HFFc6 (cell line): Measurements from ENCODE around the gene IMP3. TPM values are rescaled to one million over a fixed set of nuclear protein-coding genes. Genes with fewer than 3 reads are reported as not detected.
A peak's percentile ranks its signal among the peaks of the same experiment; 100 is the strongest.
"Not testable (repeated sequence)": the region's sequence is repeated elsewhere in the genome, so short reads cannot be mapped to it uniquely, and the experiment has no call there.

Experiments used
- DNase-seq: peaks from one replicate; pipeline ENCODE4 v3.0.0-alpha.2; 2018
- H3K27ac Mint-ChIP-seq: 2 replicates; pipeline ENCODE4 v1.8.0; 2020; ENCODE audit warnings: mild to moderate bottlenecking, mixed read lengths
- H3K27me3 Mint-ChIP-seq: 2 replicates; pipeline ENCODE4 v1.8.0; 2021; ENCODE audit warnings: mild to moderate bottlenecking, moderate library complexity, mixed read lengths; ENCODE audit not compliant: insufficient read depth
- H3K36me3 Mint-ChIP-seq: 2 replicates; pipeline ENCODE4 v1.8.0; 2021; ENCODE audit warnings: low read depth, mixed read lengths
- H3K4me1 Mint-ChIP-seq: 2 replicates; pipeline ENCODE4 v1.8.0; 2020; ENCODE audit warnings: low read depth, mixed read lengths
- H3K4me3 Mint-ChIP-seq: 2 replicates; pipeline ENCODE4 v1.8.0; 2020; ENCODE audit warnings: mild to moderate bottlenecking, moderate library complexity, mixed read lengths
- H3K9me3 Mint-ChIP-seq: 2 replicates; pipeline ENCODE4 v1.8.0; 2020; ENCODE audit warnings: mild to moderate bottlenecking, mixed read lengths
- total RNA-seq, 6 experiments: library from RNA; stranded (reverse); fragmentation: NEBNext Ultra II Directional; extraction: Animal tissue kit (Norgen Biotek cat#: 25700); gene quantifications; 2 replicates in 1 of 6; 3 replicates in 5 of 6; pipeline ENCODE4 v1.2.3, GENCODE V29; 2021
- TF ChIP-seq, protein P1 (sequence below): fragments of 200-600 bp; sonication (generic); IDR thresholded peaks from 2 replicates; pipeline ENCODE4 v1.5.0; 2021; ENCODE audit warnings: antibody characterized with exemption, mild to moderate bottlenecking

IMP3 gene
- total RNA-seq, 6 experiments from 2014 or later: 55.1 to 62.9 (median 58.7) TPM

DNA sequence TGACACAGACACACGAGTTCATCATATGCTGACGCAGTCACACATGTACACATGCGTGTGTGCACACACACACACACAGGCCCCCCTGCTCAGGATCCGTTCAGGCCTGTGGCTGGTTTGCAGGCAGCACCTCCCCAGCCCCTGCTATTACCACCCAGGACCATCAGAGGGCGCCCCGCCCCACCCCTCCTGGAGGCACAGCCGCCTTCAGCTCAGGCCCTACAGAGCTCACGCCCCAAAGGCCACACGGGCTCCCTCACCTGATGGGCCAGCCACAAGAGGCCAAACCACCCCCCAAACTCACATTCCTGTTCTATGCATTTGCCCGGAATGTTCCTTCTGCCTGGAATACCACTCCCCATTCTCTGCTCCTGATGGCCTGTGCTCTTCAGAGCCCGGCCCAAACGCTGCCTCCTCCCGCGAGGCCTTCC is 46.2 kb upstream of the IMP3 start:
- TF ChIP-seq, protein P1, sequence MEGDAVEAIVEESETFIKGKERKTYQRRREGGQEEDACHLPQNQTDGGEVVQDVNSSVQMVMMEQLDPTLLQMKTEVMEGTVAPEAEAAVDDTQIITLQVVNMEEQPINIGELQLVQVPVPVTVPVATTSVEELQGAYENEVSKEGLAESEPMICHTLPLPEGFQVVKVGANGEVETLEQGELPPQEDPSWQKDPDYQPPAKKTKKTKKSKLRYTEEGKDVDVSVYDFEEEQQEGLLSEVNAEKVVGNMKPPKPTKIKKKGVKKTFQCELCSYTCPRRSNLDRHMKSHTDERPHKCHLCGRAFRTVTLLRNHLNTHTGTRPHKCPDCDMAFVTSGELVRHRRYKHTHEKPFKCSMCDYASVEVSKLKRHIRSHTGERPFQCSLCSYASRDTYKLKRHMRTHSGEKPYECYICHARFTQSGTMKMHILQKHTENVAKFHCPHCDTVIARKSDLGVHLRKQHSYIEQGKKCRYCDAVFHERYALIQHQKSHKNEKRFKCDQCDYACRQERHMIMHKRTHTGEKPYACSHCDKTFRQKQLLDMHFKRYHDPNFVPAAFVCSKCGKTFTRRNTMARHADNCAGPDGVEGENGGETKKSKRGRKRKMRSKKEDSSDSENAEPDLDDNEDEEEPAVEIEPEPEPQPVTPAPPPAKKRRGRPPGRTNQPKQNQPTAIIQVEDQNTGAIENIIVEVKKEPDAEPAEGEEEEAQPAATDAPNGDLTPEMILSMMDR: peak; percentile 91
- not testable (repeated sequence) for H3K9me3 Mint-ChIP-seq, H3K27me3 Mint-ChIP-seq, H3K4me1 Mint-ChIP-seq, H3K36me3 Mint-ChIP-seq, H3K4me3 Mint-ChIP-seq
- peak overlapping the region; percentile 52; the same call in 1 of the 2 replicates for H3K27ac Mint-ChIP-seq
- peak; percentile 47 for DNase-seq

DNA sequence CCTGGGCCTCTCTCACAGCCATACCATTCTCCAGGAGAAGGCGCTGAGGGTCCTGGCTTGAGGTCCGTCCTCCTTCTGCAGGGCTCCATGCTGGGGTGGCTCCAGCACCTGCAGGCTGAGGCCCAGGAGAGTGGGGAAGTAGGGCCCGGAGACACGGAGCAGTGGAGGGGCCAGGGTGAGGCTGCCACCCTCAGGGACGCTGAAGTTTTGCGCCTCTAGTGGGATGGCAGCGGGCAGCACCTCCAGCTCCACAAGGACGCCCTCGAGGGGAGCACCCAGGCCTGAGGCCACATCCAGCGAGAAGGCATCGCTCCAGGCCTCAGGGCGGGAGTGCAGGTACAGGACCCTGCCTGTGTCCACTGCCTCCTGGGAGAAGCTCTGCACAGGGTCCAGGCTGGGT is 45.2 kb upstream of the IMP3 start:
- Mint-ChIP-seq H3K36me3 (peaks cover 6% of the 10 kb centered on the region; the same call in 1 of the 2 replicates), H3K4me3 (no peak overlapping the region), H3K9me3 (no peaks in the 10 kb centered on the region), H3K27me3 (peaks cover 10% of the 10 kb centered on the region), H3K4me1 (no peaks in the 10 kb centered on the region), H3K27ac (no peak overlapping the region)
- DNase-seq: no peak
- TF ChIP-seq, protein P1: peak; percentile 28; the same call in 1 of the 2 replicates

DNA sequence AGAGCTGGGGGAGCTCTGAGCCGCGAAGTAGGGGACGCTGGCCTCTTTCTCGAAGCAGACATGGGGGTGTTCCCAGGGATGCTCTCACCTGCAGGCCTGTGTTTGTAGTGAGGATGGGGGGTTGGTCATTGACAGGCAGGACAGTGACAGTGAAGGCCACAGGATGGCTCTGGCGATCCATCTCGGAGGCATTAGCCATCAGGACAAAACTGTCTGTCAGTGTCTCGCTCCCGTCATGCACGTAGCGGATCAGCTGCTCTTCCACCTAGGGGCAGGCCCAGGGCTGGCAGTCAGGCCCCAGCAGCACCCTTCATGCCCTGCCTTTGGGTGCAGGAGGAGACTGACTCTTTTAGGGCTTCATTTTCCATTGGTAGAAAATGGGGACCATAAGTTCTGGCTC is 44.6 kb upstream of the IMP3 start:
- Mint-ChIP-seq H3K36me3 (peaks cover 6% of the 10 kb centered on the region; the same call in 1 of the 2 replicates), H3K4me1 (no peaks in the 10 kb centered on the region), H3K4me3 (no peak overlapping the region), H3K27me3 (peaks cover 11% of the 10 kb centered on the region), H3K9me3 (no peaks in the 10 kb centered on the region), H3K27ac (no peak overlapping the region; the same call in 1 of the 2 replicates)
- DNase-seq: no peak
- TF ChIP-seq, protein P1: no peak

DNA sequence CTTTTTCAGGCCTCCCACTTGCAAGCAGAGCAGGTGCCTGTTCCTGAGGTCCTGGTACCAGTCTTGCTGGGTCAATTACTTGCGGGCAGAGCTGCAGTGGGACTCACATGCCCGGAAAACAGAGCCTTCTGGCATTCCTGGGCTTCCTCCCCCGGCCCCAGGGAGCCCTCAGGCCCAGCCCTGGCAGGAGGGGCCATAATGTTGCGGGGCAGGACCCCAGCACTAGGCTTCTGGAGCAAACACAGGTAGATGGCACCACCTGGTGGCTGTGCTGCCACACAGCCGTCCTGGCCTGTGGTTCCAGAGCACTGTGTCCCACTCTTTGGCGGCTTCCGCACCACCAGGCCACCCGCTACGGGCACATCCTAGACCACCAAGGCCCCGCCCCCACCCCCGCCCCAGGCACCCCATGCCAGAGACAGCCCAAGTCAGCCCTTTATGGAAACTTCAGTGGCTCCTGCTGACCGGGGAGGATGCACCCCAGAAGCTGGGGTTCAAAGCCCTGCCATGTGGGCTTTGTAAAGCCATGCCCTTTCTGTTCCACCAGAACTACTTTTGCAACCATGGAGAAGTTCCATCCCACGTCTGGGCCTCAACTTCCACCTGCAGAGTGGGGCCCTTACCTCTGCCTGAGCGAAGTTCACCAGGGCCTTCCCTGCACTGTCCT is 43.8 kb upstream of the IMP3 start:
- not testable (repeated sequence) for H3K4me1 Mint-ChIP-seq

DNA sequence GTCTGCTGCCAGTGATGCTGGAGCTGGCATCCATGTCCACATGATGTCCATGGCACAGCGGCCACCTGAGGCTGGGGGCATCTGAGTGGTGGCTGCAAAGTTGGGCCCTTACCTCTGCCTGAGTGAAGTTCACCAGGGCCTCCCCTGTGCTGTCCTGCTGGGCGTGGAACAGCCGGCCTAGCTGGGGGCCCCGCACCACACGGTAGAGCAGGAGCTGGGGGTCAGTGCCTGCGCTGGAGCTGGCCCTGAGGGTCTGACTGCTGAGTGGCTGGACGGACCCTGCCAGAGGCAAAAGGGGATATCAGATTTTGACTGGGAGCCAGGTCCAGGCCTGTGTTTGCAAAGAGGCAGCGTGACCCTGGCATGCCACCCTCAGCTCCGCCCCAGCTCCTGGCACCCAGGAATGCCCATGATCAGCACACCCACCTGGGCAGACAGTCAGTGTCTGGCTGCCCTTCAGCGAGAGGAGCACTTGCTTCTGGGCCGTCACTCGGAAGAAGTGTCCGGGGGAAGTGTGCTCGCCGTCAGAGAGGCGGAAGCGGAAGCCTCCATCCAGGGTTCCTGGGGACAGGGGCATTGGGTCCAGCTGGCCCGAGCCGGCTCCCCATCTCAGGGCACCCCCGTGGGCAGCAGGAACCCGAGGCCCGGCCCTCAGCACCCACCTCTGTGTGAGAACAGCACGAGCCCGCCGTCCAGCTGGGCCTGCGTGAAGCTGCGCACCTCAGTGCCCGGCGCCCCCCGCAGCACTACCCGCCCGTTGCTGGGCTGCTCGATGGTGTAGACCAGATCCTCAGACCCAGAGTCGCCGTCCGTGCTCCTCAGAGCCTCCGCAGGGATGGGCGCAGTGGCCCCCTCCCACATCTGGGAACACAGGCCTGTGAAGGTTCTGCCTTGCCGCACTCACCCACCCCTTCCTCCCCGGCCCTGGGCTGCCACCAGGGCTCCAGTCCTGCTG is 42.4 kb upstream of the IMP3 start:
- H3K27me3 Mint-ChIP-seq: peaks cover 16% of the 10 kb centered on the region
- TF ChIP-seq, protein P1: no peak
- H3K36me3 Mint-ChIP-seq: peaks cover 12% of the 10 kb centered on the region
- no peak for DNase-seq
- H3K27ac Mint-ChIP-seq: peak overlapping the region; percentile 38; the same call in 1 of the 2 replicates
- no peak overlapping the region for H3K4me3 Mint-ChIP-seq
- no peaks in the 10 kb centered on the region for H3K9me3 Mint-ChIP-seq
- H3K4me1 Mint-ChIP-seq: no peaks in the 10 kb centered on the region

More for the DNA sequence above, 43.8 kb upstream of the IMP3 start:
- Mint-ChIP-seq H3K36me3 (peaks cover 14% of the 10 kb centered on the region), H3K27me3 (peaks cover 16% of the 10 kb centered on the region)
- TF ChIP-seq, protein P1: peak; percentile 89
- DNase-seq, H3K9me3 Mint-ChIP-seq, H3K4me3 Mint-ChIP-seq, H3K27ac Mint-ChIP-seq: not testable (repeated sequence)
